Activated CD4-positive, alpha-beta T cell treated with anti-CD3 and anti-CD28 coated beads for 48 hours (primary cell): Measurements from ENCODE around the gene ZNF836.
"Not testable (repeated sequence)": the region's sequence is repeated elsewhere in the genome, so short reads cannot be mapped to it uniquely, and the experiment has no call there.

Experiments used
- DNase-seq: peaks from one replicate; pipeline ENCODE4 v3.0.0-alpha.2; 2020

The ZNF836 gene

GRCh38 chr19:52171321-52172169 is at the start of gene ZNF836:
Gene ZNF836 (minus strand): TSS chr19:52171621. CDS start chr19:52168072, 3,549 bp downstream.
- DNase-seq, result peak; percentile 93

GRCh38 chr19:52221031-52221430 is 49.6 kb upstream of the ZNF836 start:
- no peak for DNase-seq

GRCh38 chr19:52219611-52220010 is 48.2 kb upstream of the ZNF836 start:
- no peak for DNase-seq

GRCh38 chr19:52217576-52217975 is 46.2 kb upstream of the ZNF836 start:
- DNase-seq, result no peak

GRCh38 chr19:52216401-52216800 is 45.0 kb upstream of the ZNF836 start:
- DNase-seq, result no peak

GRCh38 chr19:52214241-52214640 is 42.8 kb upstream of the ZNF836 start:
- no peak for DNase-seq

- no peak for DNase-seq
These were observed 41.3 kb upstream of the ZNF836 start for GRCh38 chr19:52212572-52213255.

- no peak for DNase-seq
These were observed 40.6 kb upstream of the ZNF836 start for GRCh38 chr19:52211926-52212571.

GRCh38 chr19:52211203-52211602 is 39.8 kb upstream of the ZNF836 start:
- no peak for DNase-seq

GRCh38 chr19:52206481-52206880 is 35.1 kb upstream of the ZNF836 start:
- DNase-seq, result no peak

- DNase-seq, result not testable (repeated sequence)
These were observed 29.5 kb upstream of the ZNF836 start for GRCh38 chr19:52200755-52201391.

- no peak for DNase-seq
These were observed 28.6 kb upstream of the ZNF836 start for GRCh38 chr19:52200044-52200443.

GRCh38 chr19:52198678-52199077 is 27.3 kb upstream of the ZNF836 start:
- no peak for DNase-seq

GRCh38 chr19:52197964-52198363 is 26.5 kb upstream of the ZNF836 start:
- DNase-seq, result no peak

- DNase-seq, result no peak
These were observed 25.0 kb upstream of the ZNF836 start for GRCh38 chr19:52196256-52196967.

- DNase-seq, result no peak
These were observed 20.5 kb upstream of the ZNF836 start for GRCh38 chr19:52191951-52192350.

- DNase-seq, result no peak
These were observed 20.0 kb upstream of the ZNF836 start for GRCh38 chr19:52191389-52191788.

- peak; percentile 29 for DNase-seq
These were observed 19.3 kb upstream of the ZNF836 start for GRCh38 chr19:52190487-52191293.

GRCh38 chr19:52189735-52190486 is 18.5 kb upstream of the ZNF836 start, which contains the start of gene PPP2R1A:
Gene PPP2R1A (plus strand): TSS chr19:52190052. CDS start chr19:52190097, 45 bp downstream.
- DNase-seq, result peak; percentile 98
